HCEC 1CT (cell line): ENCODE results near the gene MIPEP.
"Not testable (repeated sequence)": the region's sequence is repeated elsewhere in the genome, so short reads cannot be mapped to it uniquely, and the experiment has no call there.

Experiments used
- DNase-seq: peaks from one replicate; pipeline ENCODE4 v3.0.0-alpha.2; 2017

MIPEP gene

DNA sequence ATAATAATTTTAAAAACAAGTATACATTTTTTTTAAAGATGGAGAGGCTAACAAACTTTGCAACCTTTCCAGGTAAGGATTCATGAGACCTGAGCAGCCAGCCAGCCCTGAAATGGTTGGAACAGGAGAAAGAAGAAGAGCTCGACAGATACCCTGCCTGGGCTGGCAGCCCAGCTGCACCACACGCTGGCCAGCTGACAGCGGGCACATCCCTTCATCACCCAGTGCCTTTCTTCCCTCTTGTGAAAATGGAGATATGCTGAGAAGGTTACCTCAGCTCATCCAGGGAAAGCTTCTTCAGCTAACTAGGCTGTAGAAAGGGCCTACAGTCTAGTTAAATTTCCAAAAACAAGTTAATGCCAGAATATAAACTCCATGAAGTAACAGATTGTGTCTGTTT is 4.8 kb downstream of the MIPEP start:
- not testable (repeated sequence) for DNase-seq

DNA sequence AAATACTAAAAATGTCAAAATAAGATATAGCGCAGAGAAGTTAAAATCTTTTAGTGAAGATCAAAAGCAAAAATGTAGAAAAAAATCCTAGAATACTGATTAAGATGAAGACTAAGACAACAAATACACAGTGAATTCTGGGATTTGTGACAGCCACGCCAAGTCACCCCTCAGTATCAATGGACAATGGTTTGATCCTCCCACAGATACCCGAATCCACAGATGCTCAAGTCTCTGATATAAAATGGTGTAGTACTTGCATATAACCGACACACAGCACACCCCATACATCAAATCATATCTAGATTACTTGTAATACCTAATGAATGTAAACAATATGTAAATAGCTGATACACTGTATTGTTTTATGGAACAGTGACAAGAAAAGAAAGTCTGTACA is 5.9 kb downstream of the MIPEP start:
- DNase-seq, result no peak

DNA sequence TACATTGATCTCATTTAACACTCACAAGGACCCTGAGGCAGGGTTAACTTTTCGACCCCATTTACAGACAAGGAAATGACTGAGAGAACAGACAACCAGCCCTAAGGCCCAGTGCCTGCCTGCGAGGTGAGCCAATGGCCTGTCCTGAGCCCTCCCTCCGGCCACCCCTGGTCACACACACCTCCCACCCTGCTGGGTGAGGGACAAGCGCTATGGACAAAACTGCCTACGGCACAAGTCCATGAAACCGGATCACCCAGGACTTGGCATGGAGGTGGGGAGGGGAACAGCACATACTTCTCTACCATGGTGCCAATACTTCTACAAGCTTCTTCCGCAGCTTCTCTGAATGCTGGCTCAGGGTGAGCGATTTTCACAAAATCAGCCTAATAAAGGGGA is 7.8 kb downstream of the MIPEP start:
- DNase-seq, result not testable (repeated sequence)

DNA sequence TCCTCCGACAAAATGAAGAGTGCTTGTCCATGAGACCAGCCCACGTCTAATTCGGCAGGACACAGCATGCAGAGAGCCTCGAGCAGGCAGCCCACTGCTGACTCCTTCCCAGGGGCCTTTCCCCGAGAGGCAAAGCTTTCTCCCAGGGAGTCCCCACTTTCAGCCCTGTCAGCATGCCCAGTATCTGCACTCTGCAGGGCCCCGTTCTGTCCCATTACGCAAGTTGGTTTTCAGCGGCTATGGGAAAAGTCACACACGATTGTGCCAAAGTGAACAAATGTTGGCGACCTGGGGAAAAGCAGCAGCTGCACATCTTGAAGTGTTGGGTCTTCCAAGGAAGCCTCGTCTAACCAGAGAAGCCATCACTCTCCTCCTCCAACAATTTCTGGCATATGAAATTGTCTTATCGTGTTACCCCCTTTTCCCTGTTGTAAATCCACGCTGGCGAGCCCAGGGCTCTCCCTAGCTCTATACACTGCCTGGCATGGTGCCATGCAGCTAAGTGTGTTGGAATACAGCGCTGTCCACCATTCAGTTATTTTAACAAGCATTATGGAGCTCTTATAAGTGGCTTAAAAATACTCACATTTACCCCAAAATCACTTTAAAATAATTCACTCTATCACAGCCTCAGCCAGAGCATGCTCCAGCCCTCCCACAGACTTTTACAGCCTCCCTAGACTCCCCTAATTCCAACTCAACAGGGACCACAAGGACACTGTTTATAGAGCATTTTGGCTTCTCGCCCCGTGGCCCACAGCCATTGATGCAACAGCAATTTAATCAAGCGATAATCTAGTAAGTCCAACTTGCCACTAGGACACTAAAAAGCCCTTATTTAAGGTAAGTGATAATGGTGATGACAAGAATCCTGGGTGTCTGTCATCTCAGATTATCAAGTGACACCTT is 8.5 kb downstream of the MIPEP start:
- not testable (repeated sequence) for DNase-seq

DNA sequence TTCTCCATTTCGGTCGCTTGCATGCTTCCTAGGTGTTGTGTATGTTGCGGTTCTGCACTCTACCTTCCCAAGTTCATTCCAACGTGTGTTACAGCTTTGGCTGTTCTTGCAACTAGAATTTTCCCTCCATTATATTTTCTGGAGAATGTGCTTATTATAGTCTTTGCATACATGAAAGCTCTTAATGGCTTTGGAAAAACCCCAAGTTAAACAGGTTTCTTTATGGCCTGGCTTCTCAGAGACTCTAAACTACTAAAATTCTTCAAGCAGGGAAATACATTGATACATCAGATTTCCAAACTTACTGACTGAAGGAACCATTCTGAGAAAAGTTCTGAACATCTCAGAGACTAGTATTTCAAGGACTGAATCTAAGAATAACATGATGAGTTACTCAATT is 11.9 kb downstream of the MIPEP start:
- no peak for DNase-seq

DNA sequence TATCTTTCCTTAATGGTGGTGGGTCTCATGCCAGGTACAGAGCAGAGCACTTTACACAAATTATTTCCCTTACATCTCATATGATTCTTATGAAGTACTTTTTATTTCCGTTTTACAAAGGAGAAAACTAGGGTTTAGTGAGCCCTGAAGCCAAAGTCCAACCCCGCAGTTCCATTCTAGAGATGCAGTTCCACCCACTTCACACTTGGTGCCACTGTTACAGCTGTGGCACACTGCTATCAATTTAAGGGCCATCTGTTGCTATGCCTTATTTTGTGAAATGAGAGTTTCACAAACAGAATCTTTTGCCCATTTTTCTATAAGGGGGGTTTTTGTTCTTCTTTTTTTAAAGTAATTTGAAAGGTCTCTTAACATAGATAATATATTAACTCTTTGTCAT is 12.9 kb downstream of the MIPEP start:
- DNase-seq, result peak; percentile 40

DNA sequence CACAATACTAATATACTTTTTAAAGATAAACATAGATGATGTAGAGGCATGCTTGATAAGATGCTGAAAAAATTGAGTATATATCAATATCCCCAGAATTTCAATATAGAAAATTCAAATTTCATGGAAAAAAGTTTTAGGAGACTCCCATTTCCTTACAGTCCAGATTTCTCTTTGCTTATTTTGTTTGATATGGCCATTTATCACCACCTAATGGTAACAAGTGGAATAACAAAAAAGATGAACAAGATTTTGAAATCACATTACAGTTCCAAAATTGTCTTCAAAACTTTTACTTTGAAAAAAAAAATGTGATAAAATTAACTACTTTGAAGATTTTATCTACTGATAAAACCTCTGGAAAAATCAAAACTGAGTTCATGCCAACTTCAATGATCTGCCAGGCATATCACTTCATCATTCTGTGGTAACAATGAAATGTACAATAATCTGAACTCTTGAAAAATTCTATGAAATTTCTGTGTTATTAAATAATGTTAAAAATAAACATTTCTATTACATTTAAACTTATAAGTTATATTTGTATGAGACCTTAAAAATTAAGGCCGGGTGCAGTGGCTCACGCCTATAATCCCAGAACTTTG is 17.5 kb downstream of the MIPEP start:
- peak; percentile 66 for DNase-seq

DNA sequence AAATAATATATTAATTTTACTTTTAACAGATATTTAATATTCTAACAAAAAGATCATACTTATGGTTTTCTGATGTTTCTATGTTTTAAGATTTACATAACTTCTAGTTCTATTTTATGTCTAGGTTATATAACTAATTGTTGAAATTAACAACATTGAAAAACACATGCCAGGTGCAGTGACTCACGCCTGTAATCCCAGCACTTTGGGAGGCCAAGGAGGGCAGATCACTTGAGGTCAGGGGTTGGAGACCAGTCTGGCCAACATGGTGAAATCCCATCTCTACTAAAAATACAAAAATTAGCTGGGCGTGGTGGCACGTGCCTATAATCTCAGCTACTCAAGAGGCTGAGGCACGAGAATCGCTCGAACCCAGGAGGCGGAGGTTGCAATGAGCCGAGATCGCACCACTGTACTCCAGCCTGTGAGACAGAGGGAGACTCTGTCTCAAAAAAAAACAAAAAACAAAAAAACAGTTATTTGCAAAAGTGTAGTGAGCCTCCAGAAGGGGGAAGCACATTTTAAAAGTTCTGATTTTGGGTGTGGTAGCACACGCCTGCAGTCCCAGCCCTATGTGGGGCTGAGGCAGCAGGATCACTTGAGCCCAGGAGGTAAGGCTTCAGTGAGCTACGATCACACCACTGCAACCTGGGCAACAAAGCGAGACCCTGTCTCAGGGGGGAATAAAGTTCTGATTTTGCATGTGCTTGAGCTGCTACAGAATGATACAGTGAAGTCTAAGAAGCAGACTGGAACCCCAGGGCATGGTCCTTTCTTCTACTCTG is 18.7 kb downstream of the MIPEP start:
- no peak for DNase-seq

DNA sequence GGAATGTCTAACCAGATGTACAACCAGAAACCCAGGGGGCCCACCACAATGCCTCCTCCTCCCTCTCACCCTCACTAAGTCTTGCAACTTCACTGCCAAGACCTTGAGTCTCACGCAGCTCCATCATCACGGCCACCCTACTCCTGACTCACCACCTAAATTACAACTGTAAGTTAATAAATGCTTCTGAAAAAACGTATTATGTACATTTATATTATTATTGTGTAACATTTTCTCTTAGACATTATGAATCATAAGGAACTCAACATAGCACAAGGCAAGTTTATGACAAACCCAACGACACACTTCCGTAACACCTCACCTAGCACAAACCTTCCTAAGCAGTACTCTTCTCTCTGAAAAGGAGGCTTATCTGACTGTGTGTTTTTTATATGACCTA is 20.7 kb downstream of the MIPEP start:
- peak; percentile 92 for DNase-seq

DNA sequence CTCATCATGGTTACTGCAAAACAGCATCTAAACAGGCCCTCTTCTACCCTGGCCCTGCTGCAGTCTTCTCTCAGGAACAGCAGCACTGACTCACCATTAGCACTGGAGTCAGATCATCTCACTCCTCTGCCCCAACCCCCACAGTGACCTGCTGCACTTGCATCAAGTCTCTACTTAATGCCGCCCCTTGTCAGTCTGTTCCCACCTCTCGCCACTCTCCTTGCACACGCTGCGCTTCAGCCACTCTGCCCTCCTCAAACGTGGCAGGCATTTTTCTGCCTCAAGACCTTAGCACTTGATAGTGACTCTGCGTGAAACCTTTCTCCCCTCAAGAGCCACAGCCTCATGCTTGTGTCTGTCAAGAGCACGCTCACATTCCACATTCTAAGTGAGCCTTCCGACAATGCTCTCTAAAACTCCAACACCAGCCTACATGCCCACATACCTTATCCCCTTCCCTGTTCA is 22.1 kb downstream of the MIPEP start:
- peak; percentile 58 for DNase-seq

DNA sequence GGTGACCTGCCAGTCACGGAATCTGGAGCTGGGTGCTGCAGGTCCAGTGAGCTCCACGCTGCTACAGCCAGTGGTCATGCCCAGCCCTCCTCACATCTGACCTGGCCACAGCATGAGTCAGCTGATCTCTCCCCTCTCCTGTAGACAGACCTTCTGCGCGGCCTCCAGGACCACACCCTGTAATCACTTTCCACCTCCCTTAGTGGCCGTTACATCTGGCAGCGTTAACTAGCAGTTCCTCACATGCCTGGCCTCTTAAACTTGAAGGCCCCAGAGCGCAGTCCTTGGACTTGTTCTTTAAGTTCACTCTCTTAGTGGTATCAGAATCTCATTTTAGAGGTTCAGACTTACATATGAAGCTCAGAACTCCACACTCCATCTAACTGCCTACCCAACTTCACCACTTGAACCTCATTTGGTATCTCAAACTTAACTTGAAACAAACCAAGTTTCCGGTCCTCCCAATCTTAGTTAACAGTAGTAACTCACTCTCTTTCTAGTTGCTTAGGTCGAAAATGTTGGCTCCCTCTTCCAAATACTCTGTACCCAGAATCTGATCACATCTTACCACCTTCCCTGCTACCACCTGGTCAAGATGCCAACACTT is 22.7 kb downstream of the MIPEP start:
- no peak for DNase-seq

DNA sequence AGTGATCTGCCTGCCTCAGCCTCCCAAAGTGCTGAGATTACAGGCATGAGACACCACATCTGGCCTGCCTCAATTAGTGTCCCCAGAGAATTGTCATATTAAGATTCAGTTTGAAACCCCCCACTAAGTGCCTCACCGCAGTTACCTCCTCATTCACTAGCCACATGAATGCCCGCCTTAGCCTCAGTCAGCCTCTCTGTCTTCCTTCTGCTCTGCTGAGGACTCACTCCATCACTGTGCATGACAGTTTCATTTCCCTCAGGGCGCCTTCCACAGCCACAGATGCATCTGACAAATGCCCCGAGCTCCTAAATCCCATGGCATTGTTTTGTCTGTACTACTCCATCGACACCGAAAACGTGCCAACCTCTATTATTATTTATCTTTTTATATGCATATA is 23.3 kb downstream of the MIPEP start:
- DNase-seq, result no peak

DNA sequence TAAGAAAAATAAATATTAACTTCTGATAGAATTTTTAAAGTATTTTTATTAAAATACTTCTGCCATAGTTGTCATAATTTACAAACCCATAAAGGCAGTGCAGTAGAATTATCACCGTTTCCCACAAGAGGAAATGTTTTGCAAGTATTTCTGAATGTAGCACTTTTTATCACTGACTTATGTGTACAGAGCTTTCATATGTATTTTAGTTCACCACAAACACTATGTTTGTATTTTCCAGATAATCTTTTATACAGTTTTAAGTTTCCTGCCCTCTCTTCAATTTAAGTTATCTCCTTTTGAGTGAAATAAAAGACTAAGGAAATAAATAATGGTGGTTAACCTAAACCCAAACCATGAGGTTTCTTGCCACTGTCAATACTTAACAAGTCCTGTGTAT is 24.2 kb downstream of the MIPEP start:
- no peak for DNase-seq

DNA sequence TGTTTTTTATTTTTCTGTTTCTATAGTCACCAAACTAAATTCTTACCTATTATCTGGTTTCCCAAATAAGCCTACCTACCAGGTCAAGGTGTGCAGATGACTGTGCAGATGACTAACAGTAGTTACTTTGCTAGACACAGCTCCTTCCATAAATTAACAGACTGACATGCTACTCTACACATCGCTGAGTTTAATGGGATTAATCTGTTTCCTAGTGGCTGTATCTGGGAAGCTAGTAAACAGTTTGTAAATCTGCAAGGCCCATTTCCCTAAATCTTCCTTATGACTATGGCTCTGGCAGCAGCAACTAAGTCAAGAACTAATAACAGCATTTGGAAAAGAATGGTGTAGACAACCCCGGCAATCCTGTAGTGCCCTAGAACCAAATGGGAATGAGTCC is 27.9 kb downstream of the MIPEP start:
- no peak for DNase-seq

DNA sequence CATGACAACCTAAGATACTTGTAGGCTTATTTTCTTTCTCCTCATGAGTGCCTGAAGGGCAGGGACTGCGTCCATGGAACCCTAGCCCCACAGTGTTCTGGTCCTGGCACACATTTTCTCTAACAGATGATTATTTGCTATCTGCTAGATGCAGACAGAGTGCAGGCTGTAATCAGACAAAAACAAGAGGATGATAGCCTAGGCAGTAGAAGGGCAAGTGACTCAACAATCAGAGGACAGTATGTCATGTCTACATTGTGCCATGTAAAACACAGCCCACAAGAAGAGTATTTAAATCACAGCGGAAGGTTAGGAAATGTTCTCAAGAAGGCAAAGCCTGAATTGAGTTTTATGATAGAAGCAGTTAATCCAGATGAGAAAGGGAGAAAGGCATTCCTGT is 29.3 kb downstream of the MIPEP start:
- no peak for DNase-seq

DNA sequence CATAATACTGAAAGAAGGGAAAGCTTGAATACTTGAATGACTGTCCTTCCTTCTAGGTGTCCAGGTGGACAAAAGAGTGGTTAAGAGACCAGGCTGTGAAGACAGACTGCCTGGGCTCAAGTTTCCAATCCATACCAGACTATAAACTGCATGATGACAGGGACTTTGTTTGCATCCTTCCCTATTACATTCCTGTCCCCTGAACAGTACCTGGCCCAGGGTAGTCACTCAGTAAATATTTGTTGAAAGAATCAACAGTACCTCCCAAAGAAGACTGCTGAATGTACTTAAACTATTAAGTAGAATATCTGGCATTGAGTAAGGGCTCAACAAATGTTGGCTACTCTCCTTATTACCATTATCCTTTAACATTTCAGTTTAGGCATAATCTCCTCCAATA is 29.7 kb downstream of the MIPEP start:
- no peak for DNase-seq

DNA sequence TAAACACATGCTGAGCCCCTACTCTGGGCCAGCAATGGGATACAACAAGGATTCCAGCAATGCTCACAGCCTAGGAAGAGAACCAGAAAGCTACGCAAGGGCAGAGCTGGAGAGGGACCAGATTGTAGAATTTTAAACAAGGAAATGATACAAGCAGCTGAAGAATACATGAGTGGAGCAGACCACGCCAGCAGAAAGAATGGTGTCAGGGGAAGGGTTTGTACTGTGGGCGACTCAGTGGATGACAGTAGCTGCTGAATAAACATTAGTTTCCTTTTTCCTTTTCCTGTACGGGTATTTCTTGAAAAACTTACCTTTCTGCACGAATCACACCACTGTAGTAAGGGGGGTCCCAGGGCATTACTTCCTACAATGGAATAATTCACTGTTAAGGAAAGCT is 30.7 kb downstream of the MIPEP start:
- peak; percentile 7 for DNase-seq

DNA sequence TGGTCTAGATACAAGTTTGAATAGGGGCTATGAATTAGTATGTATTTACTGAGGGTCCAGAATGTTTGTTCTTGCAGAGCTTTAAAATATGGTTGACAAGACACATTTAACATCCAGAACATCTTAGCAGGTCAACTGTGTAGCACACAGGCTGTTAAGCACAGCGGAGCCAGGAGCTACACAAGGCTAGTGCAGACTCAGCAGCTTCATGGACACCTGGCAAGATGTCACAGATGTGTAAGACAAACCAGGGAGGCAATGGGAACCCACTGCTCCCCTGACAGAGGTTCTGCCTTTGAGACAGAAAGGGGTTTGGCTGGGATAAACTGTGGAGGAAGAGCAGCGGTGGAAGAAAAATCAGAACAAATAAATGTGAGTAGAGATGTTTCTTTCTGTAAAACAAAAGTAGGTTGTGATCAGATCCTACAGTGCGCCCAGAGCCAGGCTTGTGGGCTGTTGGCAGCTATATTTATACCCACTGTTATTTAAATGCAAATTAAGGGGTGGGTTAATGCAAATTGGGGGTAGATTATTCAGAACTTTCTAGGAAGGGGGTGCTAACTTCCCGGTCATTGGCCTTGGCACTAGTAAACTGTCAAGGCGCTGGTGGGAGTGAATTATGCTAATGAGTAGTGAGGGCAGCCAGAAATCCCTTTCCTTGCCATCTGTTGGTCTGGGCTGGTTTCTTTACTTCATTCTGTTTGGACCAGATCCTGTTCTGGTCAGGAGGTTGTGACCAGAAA is 33.0 kb downstream of the MIPEP start:
- DNase-seq, result no peak

DNA sequence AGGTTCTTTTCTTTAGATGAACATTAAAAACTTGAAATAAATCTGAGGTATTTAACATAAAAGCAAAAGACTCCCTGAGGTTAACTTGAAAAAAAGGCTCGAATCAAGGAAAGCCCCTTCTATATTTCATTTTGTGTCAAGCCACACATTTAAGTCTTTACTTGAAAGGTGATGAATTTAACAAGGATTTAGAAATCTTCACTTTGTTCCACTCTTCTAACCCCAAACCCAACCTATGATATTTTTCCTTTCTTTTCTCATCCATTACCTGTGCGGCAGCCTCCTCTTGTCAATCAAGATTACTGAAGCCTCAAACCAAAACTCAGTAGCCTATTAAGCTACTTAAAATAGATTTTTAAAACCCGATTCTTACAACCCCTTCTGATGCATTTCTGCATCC is 33.8 kb downstream of the MIPEP start:
- no peak for DNase-seq

DNA sequence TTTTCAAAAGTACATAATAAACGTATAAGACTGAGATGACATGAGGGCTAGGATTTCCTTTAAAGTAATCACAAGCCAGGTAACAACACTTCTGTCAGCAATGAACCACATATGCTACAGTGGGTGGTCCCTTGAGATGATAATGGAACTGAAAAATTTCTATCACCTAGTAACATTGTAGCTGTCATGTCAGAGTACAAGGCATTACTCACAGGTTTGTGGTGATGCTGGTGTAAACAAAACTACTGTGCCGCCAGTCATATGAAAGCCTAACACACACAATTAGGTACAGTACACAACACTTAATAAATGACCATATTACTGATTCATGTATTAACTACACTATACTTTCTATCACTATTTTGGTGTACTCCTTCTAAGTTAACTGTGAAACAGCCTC is 36.8 kb downstream of the MIPEP start:
- no peak for DNase-seq

DNA sequence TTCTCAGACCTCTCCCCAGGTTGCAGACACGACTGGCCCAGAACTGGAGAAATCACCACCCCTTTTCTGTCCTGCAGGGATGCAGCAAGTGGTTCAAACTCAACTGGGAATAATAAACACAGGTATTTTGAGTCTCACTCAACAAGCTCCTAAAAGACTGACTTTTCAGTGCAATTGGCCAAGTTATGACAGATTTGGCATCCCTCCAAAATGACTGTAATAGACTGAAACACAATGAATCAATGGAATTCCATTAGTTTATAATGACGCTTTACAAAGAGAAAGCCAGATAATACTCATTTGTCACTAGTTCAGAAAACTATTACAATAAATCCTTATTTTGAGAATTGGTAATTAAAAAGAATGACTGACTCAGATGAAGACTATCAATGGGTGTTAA is 38.1 kb downstream of the MIPEP start:
- no peak for DNase-seq

DNA sequence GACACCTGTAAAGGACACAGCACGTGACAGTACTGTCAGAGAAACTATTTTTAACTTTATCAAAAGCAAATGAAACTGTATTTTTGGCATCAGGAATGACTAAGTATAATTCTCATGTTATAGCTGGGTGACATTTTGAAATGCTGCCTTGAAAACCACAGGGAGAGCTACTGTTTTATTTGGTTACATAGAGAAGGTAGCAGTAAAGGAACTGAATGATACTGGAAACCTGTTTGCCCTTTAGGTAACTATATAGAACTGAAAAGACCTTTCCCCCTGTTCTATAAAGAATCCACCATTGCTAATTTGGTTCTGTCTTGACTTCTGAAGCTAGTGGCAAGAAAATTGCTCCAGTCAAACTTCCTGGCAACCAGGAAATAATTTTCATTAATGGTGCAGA is 39.1 kb downstream of the MIPEP start:
- DNase-seq, result no peak

DNA sequence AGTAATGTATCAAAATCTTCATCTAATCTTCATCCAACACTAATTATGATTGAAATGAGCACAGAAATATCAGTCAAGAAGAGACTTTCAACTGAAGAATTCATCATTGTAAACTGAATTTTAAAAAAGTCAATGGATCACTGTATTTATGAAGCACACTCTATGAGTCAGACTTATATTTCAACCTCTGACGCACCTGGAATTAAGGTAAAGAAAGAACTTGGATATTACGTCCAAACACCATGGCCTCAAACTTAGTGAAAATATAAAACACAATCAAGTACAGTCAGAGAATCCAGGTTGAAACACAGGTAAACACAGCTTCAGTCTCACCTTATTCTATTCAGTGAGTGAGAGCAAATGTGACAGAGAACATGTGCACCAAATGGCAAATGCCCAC is 39.5 kb downstream of the MIPEP start:
- no peak for DNase-seq
